SK-N-SH treated with all-trans-retinoic acid at 6 μM for 48 hours (cell line): Measurements from ENCODE around the gene LY6G6C.

ENCODE experiments used
- ATAC-seq: fragments of 200-7000 bp; cut with Tn5 transposase; 3 replicates; pipeline ENCODE4 v1.9.1; 2020; ENCODE audit warnings: mild to moderate bottlenecking, moderate library complexity
- ARNTL ChIP-seq: fragments of 450-650 bp; formaldehyde crosslinking; IDR thresholded peaks from 2 replicates; pipeline ENCODE4 v1.5.0; 2020; ENCODE audit warnings: low read depth, mild to moderate bottlenecking, moderate library complexity, borderline replicate concordance
- BACH2 ChIP-seq: fragments of 250-450 bp; sonication (Bioruptor Pico); IDR thresholded peaks from 2 replicates; pipeline ENCODE4 v1.9.0; 2021; ENCODE audit warnings: mild to moderate bottlenecking, borderline replicate concordance
- CSDC2 ChIP-seq: fragments of 250-450 bp; sonication (Bioruptor Pico); IDR thresholded peaks from 2 replicates; pipeline ENCODE4 v1.5.0; 2020; ENCODE audit warnings: mild to moderate bottlenecking, moderate library complexity
- ESRRG ChIP-seq: fragments of 250-450 bp; sonication (Bioruptor Pico); IDR thresholded peaks from 2 replicates; pipeline ENCODE4 v1.6.1; 2021; ENCODE audit warnings: mild to moderate bottlenecking
- GLIS3 ChIP-seq: fragments of 250-450 bp; sonication (Bioruptor Pico); IDR thresholded peaks from 2 replicates; pipeline ENCODE4 v1.5.0; 2020; ENCODE audit warnings: mild to moderate bottlenecking, moderate library complexity
- ISL1 ChIP-seq: fragments of 250-450 bp; sonication (Bioruptor Pico); IDR thresholded peaks from 2 replicates; pipeline ENCODE4 v2.1.2; 2022; ENCODE audit warnings: mild to moderate bottlenecking, moderate library complexity
- OSR1 ChIP-seq: fragments of 250-450 bp; sonication (Bioruptor Pico); IDR thresholded peaks from 2 replicates; pipeline ENCODE4 v1.8.0; 2022; ENCODE audit warnings: moderate library complexity, mild to moderate bottlenecking, inconsistent platforms
- POU6F1 ChIP-seq: fragments of 250-450 bp; sonication (Bioruptor Pico); IDR thresholded peaks from 2 replicates; pipeline ENCODE4 v1.8.0; 2021; ENCODE audit warnings: low read depth, mild to moderate bottlenecking, moderate library complexity, borderline replicate concordance
- PPARA ChIP-seq: fragments of 250-450 bp; sonication (Bioruptor Pico); IDR thresholded peaks from 2 replicates; pipeline ENCODE4 v1.5.0; 2020; ENCODE audit warnings: mild to moderate bottlenecking, borderline replicate concordance
- RARB ChIP-seq: fragments of 250-450 bp; sonication (Bioruptor Pico); IDR thresholded peaks from 2 replicates; pipeline ENCODE4 v1.8.0; 2021; ENCODE audit warnings: mild to moderate bottlenecking, moderate library complexity
- SNAI2 ChIP-seq: fragments of 250-450 bp; sonication (Bioruptor Pico); IDR thresholded peaks from 2 replicates; pipeline ENCODE4 v1.5.0; 2020; ENCODE audit warnings: mild to moderate bottlenecking, moderate library complexity
- ZC3H10 ChIP-seq: fragments of 250-450 bp; sonication (Bioruptor Pico); IDR thresholded peaks from 2 replicates; pipeline ENCODE4 v1.5.1; 2021; ENCODE audit warnings: mild to moderate bottlenecking, moderate library complexity
- ZFP3 ChIP-seq: fragments of 250-450 bp; sonication (Bioruptor Pico); IDR thresholded peaks from 2 replicates; pipeline ENCODE4 v1.5.0; 2020; ENCODE audit warnings: mild to moderate bottlenecking, moderate library complexity
- ZFP30 ChIP-seq: fragments of 450-650 bp; formaldehyde crosslinking; IDR thresholded peaks from 2 replicates; pipeline ENCODE4 v1.5.0; 2022; ENCODE audit warnings: mild to moderate bottlenecking, moderate library complexity
- ZNF565 ChIP-seq: fragments of 450-650 bp; formaldehyde crosslinking; conservative IDR thresholded peaks from 2 replicates; pipeline ENCODE4 v1.5.0; 2020; ENCODE audit warnings: low read depth, mild to moderate bottlenecking, moderate library complexity
- ZNF8 ChIP-seq: fragments of 450-650 bp; formaldehyde crosslinking; IDR thresholded peaks from 2 replicates; pipeline ENCODE4 v1.5.0; 2020; ENCODE audit warnings: mild to moderate bottlenecking, moderate library complexity
- TF ChIP-seq, protein P1 (sequence below): fragments of 250-450 bp; sonication (Bioruptor Pico); IDR thresholded peaks from 2 replicates; pipeline ENCODE4 v1.8.0; 2020; ENCODE audit warnings: mild to moderate bottlenecking, moderate library complexity, borderline replicate concordance
- TF ChIP-seq, protein P2 (sequence below): fragments of 250-450 bp; sonication (Bioruptor Pico); IDR thresholded peaks from 2 replicates; pipeline ENCODE4 v1.5.1; 2021; ENCODE audit warnings: mild to moderate bottlenecking, moderate library complexity
- TF ChIP-seq, protein P3 (sequence below): fragments of 250-450 bp; sonication (Bioruptor Pico); IDR thresholded peaks from 2 replicates; pipeline ENCODE4 v1.5.1; 2020; ENCODE audit warnings: low read depth, mild to moderate bottlenecking, moderate library complexity
- TF ChIP-seq, protein P4 (sequence below): fragments of 250-450 bp; sonication (Bioruptor Pico); IDR thresholded peaks from 2 replicates; pipeline ENCODE4 v1.5.0; 2020; ENCODE audit warnings: mild to moderate bottlenecking, moderate library complexity

Gene LY6G6C

DNA sequence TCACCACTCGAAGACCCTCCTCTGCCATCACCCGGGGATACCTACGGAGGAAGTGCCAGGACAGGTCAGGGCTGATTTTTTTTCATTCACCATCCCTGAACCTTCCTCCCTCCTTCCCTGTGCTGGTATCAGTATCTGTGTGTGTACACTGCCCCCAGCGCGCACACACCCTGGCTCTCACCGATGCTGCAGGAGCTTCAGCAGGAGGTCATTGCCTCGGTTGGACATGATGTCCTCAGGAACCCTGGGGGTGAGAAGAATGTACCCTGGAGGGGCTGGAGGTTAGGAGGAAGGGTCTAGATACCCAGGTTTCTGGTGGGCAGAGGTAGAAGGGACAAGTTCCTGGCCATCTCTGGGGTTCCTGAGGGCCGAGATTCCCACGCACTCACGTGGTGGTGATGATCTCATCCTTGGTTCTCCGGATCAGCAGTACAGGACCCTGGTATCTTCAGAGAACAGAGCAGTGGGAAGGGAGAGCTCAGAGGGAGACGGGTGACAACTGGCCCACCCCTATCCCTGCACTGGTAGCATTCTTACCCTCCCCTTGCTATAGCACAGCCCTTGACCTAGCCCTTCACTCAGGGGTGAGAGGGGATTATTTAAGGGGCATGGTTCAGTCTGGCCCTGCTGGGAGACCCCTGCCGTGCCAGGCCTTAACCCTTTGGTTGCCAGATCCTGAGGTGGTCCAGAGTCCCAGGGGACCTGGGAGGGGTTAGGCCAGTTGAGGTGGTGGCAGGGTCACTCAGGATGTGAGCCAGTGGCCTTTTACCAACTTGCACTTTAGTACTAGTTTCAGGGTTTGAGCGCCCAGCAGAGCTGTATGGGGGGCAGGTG, 33.5 kb downstream of the LY6G6C start (continued):
- TF ChIP-seq, protein P1, sequence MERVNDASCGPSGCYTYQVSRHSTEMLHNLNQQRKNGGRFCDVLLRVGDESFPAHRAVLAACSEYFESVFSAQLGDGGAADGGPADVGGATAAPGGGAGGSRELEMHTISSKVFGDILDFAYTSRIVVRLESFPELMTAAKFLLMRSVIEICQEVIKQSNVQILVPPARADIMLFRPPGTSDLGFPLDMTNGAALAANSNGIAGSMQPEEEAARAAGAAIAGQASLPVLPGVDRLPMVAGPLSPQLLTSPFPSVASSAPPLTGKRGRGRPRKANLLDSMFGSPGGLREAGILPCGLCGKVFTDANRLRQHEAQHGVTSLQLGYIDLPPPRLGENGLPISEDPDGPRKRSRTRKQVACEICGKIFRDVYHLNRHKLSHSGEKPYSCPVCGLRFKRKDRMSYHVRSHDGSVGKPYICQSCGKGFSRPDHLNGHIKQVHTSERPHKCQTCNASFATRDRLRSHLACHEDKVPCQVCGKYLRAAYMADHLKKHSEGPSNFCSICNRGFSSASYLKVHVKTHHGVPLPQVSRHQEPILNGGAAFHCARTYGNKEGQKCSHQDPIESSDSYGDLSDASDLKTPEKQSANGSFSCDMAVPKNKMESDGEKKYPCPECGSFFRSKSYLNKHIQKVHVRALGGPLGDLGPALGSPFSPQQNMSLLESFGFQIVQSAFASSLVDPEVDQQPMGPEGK (CRISPR knock-in tag): no peak

- ATAC-seq: no peak
- TF ChIP-seq PPARA (CRISPR knock-in tag) (no peak), ISL1 (CRISPR knock-in tag) (no peak), GLIS3 (CRISPR knock-in tag) (no peak), ZFP30 (no peak), ZNF8 (CRISPR knock-in tag) (no peak), ZFP3 (CRISPR knock-in tag) (no peak), ZC3H10 (CRISPR knock-in tag) (no peak), CSDC2 (no peak), RARB (CRISPR knock-in tag) (no peak), ARNTL (no peak), POU6F1 (CRISPR knock-in tag) (no peak), BACH2 (CRISPR knock-in tag) (no peak), ZNF565 (no peak), SNAI2 (CRISPR knock-in tag) (no peak)
- TF ChIP-seq, protein P1 (CRISPR knock-in tag): no peak
- TF ChIP-seq, protein P2, sequence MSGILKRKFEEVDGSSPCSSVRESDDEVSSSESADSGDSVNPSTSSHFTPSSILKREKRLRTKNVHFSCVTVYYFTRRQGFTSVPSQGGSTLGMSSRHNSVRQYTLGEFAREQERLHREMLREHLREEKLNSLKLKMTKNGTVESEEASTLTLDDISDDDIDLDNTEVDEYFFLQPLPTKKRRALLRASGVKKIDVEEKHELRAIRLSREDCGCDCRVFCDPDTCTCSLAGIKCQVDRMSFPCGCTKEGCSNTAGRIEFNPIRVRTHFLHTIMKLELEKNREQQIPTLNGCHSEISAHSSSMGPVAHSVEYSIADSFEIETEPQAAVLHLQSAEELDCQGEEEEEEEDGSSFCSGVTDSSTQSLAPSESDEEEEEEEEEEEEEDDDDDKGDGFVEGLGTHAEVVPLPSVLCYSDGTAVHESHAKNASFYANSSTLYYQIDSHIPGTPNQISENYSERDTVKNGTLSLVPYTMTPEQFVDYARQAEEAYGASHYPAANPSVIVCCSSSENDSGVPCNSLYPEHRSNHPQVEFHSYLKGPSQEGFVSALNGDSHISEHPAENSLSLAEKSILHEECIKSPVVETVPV: no peak
- TF ChIP-seq, all 23 proteins: peak for 0
Measured at GRCh38 chr6:31687321-31687720, 34.2 kb downstream of the LY6G6C start.

- no peak for ATAC-seq
- TF ChIP-seq, protein P3, sequence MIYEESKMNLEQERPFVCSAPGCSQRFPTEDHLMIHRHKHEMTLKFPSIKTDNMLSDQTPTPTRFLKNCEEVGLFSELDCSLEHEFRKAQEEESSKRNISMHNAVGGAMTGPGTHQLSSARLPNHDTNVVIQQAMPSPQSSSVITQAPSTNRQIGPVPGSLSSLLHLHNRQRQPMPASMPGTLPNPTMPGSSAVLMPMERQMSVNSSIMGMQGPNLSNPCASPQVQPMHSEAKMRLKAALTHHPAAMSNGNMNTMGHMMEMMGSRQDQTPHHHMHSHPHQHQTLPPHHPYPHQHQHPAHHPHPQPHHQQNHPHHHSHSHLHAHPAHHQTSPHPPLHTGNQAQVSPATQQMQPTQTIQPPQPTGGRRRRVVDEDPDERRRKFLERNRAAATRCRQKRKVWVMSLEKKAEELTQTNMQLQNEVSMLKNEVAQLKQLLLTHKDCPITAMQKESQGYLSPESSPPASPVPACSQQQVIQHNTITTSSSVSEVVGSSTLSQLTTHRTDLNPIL (CRISPR knock-in tag): no peak
- TF ChIP-seq ZNF8 (CRISPR knock-in tag): no peak
- TF ChIP-seq, protein P1 (CRISPR knock-in tag): no peak
- TF ChIP-seq CSDC2: no peak
- no peak for TF ChIP-seq RARB (CRISPR knock-in tag)
- no peak for TF ChIP-seq GLIS3 (CRISPR knock-in tag)
- TF ChIP-seq ESRRG: no peak
- no peak for TF ChIP-seq OSR1 (CRISPR knock-in tag)
- no peak for TF ChIP-seq ZFP3 (CRISPR knock-in tag)
- no peak for TF ChIP-seq ZC3H10 (CRISPR knock-in tag)
- no peak for TF ChIP-seq PPARA (CRISPR knock-in tag)
- TF ChIP-seq, protein P4, sequence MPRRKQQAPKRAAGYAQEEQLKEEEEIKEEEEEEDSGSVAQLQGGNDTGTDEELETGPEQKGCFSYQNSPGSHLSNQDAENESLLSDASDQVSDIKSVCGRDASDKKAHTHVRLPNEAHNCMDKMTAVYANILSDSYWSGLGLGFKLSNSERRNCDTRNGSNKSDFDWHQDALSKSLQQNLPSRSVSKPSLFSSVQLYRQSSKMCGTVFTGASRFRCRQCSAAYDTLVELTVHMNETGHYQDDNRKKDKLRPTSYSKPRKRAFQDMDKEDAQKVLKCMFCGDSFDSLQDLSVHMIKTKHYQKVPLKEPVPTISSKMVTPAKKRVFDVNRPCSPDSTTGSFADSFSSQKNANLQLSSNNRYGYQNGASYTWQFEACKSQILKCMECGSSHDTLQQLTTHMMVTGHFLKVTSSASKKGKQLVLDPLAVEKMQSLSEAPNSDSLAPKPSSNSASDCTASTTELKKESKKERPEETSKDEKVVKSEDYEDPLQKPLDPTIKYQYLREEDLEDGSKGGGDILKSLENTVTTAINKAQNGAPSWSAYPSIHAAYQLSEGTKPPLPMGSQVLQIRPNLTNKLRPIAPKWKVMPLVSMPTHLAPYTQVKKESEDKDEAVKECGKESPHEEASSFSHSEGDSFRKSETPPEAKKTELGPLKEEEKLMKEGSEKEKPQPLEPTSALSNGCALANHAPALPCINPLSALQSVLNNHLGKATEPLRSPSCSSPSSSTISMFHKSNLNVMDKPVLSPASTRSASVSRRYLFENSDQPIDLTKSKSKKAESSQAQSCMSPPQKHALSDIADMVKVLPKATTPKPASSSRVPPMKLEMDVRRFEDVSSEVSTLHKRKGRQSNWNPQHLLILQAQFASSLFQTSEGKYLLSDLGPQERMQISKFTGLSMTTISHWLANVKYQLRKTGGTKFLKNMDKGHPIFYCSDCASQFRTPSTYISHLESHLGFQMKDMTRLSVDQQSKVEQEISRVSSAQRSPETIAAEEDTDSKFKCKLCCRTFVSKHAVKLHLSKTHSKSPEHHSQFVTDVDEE (CRISPR knock-in tag): no peak
- TF ChIP-seq SNAI2 (CRISPR knock-in tag): no peak
Measured at GRCh38 chr6:31686483-31686882, 35.1 kb downstream of the LY6G6C start.
